ENCODE measurements around the gene OR1A2.
"Not testable (repeated sequence)": the region's sequence is repeated elsewhere in the genome, so short reads cannot be mapped to it uniquely, and the experiment has no call there.

Gene OR1A2

GRCh38 chr17:3197219-3197618 lies at the start of gene OR1A2:
OR1A2 (plus strand) TSS chr17:3197519; CDS start chr17:3197519, 0 bp downstream.
- no peak for DNase-seq

GRCh38 chr17:3157218-3157617 lies 40.1 kb upstream of the OR1A2 start:
- DNase-seq, result no peak

- no peak for DNase-seq
Measured at GRCh38 chr17:3167574-3167973, 29.7 kb upstream of the OR1A2 start.

GRCh38 chr17:3189961-3190360 lies 7.4 kb upstream of the OR1A2 start:
- no peak for DNase-seq

- no peak for DNase-seq
Measured at GRCh38 chr17:3207367-3207766, 10.0 kb downstream of the OR1A2 start, which contains the start of gene OR1A1. OR1A1 (plus strand) TSS chr17:3207667; CDS start chr17:3215621, 7,954 bp downstream.

GRCh38 chr17:3208484-3208883 lies 11.2 kb downstream of the OR1A2 start:
- no peak for DNase-seq

- DNase-seq, result no peak
Measured at GRCh38 chr17:3213001-3213400, 15.7 kb downstream of the OR1A2 start.

- DNase-seq, result no peak
Measured at GRCh38 chr17:3213587-3213986, 16.3 kb downstream of the OR1A2 start.

- not testable (repeated sequence) for DNase-seq
Measured at GRCh38 chr17:3219978-3220377, 22.7 kb downstream of the OR1A2 start.

- DNase-seq, result no peak
Measured at GRCh38 chr17:3221850-3222249, 24.5 kb downstream of the OR1A2 start.

GRCh38 chr17:3222505-3222904 lies 25.2 kb downstream of the OR1A2 start:
- no peak for DNase-seq

- DNase-seq, result not testable (repeated sequence)
Measured at GRCh38 chr17:3224721-3225352, 27.5 kb downstream of the OR1A2 start.

GRCh38 chr17:3232300-3232699 lies 35.0 kb downstream of the OR1A2 start:
- not testable (repeated sequence) for DNase-seq

- peak in 2 of 14 donors; percentile 1 to 4 for DNase-seq
Measured at GRCh38 chr17:3238685-3239084, 41.4 kb downstream of the OR1A2 start.

- not testable (repeated sequence) for DNase-seq
Measured at GRCh38 chr17:3241044-3241443, 43.7 kb downstream of the OR1A2 start.

GRCh38 chr17:3244841-3245240 lies 47.5 kb downstream of the OR1A2 start:
- DNase-seq, result not testable (repeated sequence)

Measured in C1 segment of cervical spinal cord (tissue), 14 donors.